ENCODE measurements around the gene RARB. TPM values are rescaled to one million over a fixed set of nuclear protein-coding genes. Genes with fewer than 3 reads are reported as not detected.

RARB gene
- total and polyA plus RNA-seq, 9 of the 15 experiments (the other 6 are each of a cell fraction or from before 2014, with no cell fraction given): 0.15 to 1.3 (median 0.27) TPM

DNA sequence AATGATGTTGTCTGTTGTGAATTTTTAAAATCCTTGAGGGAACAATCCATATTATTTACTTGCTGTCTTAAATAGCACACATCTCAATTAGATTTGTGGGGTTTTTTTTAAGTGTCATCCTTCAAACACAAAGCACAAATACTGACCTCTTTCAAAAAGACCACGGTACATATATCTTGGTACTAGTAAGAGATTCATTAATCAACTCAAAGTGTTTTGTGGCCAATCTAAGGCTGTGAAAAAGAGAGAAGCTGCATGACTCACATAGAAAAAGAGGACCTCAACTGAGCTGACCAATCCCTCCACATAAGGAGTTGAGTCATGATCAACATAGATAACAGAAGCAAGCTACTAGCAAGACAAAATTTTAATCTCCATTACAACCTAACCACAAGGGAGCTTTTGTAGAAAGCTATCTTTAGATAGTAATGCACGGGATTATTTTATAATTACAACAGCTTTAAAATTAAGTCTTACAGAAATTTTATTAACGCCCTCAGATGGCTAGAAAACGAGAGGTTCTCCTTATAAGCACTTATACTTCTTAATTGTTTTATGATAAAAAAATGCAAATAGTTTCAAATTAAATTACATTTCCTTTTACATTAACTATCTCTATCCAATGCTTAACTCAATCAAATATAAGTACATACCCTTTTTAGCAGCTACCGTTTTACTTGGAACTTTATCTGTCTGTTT lies 176.2 kb downstream of the RARB start (continued):
- TF ChIP-seq, protein P1, sequence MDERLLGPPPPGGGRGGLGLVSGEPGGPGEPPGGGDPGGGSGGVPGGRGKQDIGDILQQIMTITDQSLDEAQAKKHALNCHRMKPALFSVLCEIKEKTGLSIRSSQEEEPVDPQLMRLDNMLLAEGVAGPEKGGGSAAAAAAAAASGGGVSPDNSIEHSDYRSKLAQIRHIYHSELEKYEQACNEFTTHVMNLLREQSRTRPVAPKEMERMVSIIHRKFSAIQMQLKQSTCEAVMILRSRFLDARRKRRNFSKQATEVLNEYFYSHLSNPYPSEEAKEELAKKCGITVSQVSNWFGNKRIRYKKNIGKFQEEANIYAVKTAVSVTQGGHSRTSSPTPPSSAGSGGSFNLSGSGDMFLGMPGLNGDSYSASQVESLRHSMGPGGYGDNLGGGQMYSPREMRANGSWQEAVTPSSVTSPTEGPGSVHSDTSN (CRISPR knock-in tag; IDR thresholded peaks at IDR 0.05; ENCODE audit: low read depth): no peak
- TF ChIP-seq, protein P1 (tag; conservative IDR thresholded peaks at IDR 0.05; ENCODE audit: low read depth): peak; percentile 84
- TF ChIP-seq PURB (CRISPR knock-in tag; IDR thresholded peaks at IDR 0.05; ENCODE audit: low read depth) (no peak), SRSF9 (IDR thresholded peaks at IDR 0.05; ENCODE audit: borderline replicate concordance, low read depth, low read length) (no peak), BACH1 (tag; IDR thresholded peaks at IDR 0.05) (peak; percentile 49; the same call in 1 of the 2 replicates), NCOR1 (IDR thresholded peaks at IDR 0.05) (no peak), FOXA3 (CRISPR knock-in tag; conservative IDR thresholded peaks at IDR 0.05 in 1 of 2, IDR thresholded peaks at IDR 0.05 in 1 of 2) (no peak), NFIX (CRISPR knock-in tag; IDR thresholded peaks at IDR 0.05; ENCODE audit: low read depth) (no peak), ZNF311 (CRISPR knock-in tag; IDR thresholded peaks at IDR 0.05) (no peak), ZEB2 (IDR thresholded peaks at IDR 0.05) (no peak), ZSCAN29 (IDR thresholded peaks at IDR 0.05) (no peak)
- TF ChIP-seq, protein P2, sequence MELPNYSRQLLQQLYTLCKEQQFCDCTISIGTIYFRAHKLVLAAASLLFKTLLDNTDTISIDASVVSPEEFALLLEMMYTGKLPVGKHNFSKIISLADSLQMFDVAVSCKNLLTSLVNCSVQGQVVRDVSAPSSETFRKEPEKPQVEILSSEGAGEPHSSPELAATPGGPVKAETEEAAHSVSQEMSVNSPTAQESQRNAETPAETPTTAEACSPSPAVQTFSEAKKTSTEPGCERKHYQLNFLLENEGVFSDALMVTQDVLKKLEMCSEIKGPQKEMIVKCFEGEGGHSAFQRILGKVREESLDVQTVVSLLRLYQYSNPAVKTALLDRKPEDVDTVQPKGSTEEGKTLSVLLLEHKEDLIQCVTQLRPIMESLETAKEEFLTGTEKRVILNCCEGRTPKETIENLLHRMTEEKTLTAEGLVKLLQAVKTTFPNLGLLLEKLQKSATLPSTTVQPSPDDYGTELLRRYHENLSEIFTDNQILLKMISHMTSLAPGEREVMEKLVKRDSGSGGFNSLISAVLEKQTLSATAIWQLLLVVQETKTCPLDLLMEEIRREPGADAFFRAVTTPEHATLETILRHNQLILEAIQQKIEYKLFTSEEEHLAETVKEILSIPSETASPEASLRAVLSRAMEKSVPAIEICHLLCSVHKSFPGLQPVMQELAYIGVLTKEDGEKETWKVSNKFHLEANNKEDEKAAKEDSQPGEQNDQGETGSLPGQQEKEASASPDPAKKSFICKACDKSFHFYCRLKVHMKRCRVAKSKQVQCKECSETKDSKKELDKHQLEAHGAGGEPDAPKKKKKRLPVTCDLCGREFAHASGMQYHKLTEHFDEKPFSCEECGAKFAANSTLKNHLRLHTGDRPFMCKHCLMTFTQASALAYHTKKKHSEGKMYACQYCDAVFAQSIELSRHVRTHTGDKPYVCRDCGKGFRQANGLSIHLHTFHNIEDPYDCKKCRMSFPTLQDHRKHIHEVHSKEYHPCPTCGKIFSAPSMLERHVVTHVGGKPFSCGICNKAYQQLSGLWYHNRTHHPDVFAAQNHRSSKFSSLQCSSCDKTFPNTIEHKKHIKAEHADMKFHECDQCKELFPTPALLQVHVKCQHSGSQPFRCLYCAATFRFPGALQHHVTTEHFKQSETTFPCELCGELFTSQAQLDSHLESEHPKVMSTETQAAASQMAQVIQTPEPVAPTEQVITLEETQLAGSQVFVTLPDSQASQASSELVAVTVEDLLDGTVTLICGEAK (IDR thresholded peaks at IDR 0.05): no peak
- TF ChIP-seq, protein P2 (CRISPR knock-in tag; IDR thresholded peaks at IDR 0.05): no peak
- TF ChIP-seq, protein P3, sequence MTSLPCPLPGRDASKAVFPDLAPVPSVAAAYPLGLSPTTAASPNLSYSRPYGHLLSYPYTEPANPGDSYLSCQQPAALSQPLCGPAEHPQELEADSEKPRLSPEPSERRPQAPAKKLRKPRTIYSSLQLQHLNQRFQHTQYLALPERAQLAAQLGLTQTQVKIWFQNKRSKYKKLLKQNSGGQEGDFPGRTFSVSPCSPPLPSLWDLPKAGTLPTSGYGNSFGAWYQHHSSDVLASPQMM (CRISPR knock-in tag; IDR thresholded peaks at IDR 0.05): no peak
- TF ChIP-seq, protein P4, sequence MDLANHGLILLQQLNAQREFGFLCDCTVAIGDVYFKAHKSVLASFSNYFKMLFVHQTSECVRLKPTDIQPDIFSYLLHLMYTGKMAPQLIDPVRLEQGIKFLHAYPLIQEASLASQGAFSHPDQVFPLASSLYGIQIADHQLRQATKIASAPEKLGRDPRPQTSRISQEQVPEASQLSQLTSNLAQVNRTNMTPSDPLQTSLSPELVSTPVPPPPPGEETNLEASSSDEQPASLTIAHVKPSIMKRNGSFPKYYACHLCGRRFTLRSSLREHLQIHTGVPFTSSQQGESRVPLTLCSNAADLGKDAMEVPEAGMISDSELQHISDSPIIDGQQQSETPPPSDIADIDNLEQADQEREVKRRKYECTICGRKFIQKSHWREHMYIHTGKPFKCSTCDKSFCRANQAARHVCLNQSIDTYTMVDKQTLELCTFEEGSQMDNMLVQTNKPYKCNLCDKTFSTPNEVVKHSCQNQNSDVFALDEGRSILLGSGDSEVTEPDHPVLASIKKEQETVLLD (IDR thresholded peaks at IDR 0.05): no peak; the same call in 1 of the 2 replicates

All from K562 (cell line).